ENCODE results near the gene GDPD2.

The GDPD2 gene

DNA sequence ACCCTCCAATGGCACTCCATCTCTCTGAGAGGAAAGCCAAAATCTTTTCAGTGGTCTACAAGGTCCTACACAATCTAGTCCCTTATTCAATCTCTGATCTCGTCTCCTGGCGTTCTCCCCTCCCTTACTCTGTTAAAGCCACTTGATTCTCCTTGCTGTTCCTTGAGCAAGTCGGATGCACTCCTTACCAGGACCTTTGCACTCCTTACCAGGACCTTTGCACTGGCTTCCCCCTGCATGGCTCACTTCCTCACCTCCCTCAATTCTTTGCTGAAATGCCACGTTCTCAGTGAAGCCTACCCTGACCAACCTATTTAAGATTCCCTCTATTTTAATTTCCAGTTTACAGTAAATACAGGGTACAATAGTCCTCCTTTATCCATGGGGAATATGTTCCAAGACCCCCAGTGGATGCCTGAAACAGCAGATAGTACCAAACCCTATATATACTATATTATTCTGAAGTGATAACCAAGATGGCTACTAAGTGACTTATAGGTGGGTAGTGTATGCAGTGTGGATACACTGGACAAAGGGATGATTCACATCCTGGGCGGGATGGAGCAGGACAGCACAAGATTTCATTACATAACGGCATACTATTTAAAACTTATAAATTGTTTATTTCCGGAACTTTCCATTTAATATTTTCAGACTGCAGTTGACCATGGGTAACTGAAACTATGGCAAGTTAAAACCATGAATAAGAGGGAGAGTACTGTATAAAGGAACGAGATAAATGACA, 15.0 kb downstream of the GDPD2 start:
- no peak for DNase-seq

DNA sequence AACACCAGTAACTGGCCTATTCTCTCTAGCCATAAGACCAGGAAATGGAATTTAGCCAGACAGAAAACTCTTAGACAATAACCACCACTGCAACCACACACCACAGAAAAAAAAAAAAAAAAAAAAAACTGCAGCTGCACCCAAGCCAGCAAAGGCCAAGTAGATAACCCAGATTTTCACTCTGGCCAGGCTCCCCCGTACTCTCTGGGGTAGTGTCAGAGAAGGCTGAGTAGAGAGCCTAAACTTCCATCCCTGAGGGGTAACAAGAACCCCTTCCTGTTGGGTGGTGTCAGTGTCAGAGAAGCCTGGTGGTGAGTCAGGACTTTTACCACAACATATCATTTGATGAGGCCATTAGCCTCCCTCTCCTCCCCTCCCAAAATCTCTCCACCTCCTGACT, 15.9 kb downstream of the GDPD2 start:
- no peak for DNase-seq

DNA sequence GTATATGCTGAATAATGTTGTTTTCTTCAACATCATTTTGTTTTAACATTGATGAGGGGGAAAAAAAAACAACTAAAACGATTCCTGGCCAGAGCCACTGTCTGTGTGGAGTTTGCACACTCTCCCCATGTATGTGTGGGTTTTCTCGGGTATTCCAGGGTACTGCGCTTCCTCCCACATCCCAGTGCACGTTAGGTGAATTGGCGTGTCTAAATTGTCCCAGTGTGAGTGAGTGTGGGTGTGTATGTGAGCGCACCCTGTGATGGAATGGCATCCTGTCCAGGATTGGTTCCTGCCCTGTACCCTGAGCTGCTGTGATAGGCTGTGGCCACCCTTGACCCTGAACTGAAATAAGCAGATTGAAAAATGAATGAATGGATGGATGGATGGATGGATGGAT, 19.1 kb downstream of the GDPD2 start:
- DNase-seq, result no peak

DNA sequence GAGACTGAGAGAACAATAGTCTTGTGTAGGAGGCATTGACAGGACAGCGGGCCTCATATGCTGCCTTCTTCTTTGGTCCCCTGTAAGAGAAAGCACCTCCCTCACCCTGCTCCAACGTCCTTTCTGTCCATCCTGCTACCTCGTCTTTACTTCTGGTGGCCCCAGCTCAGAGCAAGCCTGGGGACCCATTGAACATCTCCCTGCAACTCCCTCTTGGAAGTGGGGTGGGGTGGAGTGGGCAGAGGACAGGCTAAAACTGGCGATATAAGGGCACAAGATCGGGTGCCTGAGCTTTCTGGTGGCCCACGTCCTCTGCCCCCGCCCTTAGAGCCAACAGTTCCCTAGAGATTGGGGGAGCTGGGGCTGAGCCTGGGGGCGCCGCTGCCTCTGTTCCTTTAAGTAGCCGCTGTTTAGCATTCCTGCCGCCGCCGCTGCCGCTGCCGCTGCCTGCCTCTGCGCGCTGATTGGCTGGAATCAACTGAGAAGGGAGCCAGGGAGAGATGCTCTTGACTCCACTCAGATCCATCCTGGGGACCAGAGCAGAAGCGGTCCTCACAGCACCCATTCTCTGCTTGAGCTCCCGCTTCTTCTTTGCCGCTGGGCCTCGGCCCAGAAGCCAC, 21.3 kb downstream of the GDPD2 start, which contains the start of gene DLG3:
Gene DLG3, plus strand, starts transcription at position 510 of the 620 bp plus-strand sequence. CDS start 367 bp downstream, outside the sequence.
- no peak for DNase-seq

DNA sequence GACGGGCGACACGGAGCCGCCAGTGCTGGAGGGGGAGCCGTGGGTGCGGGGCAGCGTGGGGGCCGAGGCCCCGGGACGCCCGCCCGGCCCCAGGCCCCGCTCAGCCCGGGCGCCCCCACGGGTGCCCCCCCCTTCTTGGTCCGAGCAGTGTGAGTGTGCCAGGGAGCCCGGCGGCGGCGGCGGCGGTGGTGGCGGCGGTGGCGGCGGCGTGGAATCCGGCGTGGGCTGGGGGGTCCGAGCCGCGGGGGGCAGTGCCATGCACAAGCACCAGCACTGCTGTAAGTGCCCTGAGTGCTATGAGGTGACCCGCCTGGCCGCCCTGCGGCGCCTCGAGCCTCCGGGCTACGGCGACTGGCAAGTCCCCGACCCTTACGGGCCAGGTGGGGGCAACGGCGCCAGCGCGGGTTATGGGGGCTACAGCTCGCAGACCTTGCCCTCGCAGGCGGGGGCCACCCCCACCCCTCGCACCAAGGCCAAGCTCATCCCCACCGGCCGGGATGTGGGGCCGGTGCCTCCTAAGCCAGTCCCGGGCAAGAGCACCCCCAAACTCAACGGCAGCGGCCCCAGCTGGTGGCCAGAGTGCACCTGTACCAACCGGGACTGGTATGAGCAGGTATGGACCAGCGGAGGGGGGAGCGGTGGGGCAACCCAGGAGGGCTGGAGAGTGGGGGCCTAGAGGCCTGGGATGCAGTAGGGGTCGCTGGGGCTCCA, 22.0 kb downstream of the GDPD2 start:
- no peak for DNase-seq

DNA sequence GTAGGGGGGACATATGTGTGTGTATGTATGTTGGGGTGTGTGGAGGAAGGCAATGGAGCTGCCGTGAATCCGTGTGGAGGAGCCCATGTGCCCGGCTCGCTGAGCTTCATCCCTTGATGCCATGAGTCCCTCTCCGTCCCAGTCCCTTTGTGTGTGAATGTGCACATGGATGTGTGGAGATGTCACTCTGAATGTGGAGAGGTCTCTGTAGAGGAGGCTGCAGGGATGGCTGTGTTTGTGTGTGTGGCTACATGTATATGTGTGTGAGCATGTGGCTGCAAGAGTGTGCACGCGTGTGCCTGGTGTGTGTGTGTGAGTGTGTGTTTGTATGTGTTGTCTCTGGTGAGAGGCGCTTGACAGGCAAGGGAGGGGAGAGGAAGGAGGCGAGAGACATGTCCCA, 22.8 kb downstream of the GDPD2 start:
- DNase-seq, result no peak

DNA sequence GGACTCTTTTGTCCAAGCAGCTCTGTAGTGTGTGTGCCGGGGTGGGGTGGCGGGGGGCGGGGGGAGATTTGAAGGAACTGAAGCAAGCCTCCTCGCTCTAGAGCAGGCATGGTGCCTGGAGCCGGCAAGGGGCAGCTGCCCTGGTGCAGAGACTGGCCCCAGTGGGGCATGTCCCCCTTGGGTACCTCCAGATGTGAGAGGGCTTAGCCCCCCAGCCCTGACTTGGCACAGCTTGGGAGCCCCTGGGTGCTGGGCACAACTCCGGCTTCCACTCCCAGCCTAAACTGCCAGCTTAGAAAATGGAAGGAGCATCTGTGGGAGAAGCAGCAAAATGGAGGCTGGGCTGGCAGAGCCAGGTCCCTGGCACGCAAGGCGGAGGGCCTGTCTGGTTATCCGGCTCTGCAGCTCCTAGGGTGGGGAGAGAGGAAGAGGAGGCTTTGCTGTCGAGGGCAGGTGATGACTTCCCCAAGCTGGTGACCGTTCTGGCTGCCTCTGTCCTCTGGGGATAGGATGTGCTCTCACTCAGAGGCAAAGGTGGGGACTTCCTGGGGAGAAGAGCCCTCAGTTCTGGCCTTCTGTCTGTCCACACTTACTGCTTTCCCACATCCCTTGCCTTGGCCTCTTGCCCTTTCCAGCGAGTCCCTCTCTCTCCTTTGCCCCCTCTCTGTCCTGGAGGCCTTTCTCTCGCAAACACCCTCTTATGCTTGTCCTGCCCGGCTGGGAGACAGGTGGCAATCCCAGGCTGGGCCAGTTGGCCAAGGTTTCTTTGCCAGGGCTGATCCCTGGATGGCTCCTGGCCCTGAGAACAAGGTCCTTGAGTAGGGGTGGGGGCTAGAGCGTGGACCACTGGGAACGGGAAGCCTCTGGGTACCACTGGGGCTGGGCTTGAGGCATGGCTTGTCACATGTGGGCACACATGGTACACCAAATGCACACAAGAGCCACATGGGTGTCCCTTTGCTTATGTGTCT, 23.6 kb downstream of the GDPD2 start:
- no peak for DNase-seq

DNA sequence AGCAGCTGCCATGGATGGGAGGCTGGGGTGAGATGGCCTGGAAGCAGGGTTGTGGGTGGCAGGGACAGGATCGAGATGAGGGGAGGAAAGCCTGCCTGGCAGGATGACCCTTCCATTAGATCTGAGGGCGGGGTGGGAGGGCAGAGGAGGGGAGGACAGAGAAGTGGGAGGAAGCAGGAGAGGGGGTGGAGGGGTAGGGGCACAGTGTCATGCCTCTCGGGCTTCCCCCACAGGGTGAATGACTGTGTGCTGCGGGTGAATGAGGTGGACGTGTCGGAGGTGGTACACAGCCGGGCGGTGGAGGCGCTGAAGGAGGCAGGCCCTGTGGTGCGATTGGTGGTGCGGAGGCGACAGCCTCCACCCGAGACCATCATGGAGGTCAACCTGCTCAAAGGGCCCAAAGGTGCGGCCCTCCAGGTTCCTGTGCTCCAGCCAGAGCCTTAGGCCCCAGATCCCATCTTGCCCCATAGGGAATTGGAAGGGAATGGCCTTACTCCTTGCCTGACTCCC, 26.4 kb downstream of the GDPD2 start:
- DNase-seq, result no peak

DNA sequence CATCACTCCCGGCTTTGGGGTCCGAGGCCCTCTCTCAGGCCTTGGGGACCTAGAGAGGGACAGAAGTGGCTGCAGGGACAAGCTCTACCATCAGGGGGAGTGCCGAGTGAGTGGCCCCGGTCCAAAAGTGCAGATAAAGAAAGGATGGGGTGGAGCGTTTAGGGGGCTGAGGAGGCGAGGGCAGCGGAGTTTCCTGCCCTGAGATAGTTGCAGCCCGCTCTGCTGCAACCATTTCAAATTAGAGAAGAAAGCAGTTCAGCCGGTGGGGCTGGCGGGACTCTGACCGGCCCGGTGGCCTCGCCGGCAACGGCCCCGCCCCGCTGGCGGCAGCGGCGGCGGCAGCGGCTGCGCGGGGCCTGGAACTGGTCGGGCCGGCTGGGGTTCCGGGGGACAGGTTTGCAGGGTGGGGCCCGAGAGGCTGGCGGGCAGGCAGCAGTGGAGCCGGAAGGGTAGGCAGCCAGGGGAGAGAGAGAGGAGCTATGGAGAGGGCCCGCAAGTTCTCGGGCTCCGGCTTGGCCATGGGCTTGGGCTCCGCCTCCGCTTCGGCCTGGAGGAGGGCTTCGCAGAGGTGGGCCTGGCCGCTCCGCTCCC, 29.1 kb downstream of the GDPD2 start:
- DNase-seq, result peak; percentile 18

DNA sequence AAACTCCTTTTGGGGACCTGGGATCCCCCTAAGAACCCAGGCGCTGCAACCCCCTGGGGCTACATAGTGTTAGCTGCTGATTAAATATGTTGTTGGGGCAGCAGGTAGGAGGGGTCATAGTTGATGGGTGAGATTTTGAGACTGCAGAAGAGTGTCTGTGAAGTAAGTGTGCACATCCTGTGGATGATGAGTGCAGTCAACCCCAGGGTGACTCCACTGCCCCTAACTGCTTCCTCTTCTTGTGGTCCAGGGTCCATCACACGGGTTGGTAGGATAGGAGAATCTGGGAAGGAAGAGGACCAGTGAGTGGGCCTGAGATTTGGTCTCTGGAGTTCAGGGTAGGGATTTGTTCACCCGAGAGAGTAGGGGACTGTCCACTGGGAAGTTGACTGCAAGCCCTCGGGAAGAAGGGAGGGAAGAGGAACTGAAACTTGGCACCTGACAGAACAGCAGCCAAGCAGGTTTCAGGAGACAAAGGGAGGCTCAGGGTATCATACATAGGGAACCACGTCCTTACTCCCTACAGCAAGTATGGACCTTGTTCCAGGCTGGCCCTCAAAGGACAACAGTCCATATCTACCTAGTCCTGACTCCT, 30.0 kb downstream of the GDPD2 start:
- DNase-seq, result no peak

DNA sequence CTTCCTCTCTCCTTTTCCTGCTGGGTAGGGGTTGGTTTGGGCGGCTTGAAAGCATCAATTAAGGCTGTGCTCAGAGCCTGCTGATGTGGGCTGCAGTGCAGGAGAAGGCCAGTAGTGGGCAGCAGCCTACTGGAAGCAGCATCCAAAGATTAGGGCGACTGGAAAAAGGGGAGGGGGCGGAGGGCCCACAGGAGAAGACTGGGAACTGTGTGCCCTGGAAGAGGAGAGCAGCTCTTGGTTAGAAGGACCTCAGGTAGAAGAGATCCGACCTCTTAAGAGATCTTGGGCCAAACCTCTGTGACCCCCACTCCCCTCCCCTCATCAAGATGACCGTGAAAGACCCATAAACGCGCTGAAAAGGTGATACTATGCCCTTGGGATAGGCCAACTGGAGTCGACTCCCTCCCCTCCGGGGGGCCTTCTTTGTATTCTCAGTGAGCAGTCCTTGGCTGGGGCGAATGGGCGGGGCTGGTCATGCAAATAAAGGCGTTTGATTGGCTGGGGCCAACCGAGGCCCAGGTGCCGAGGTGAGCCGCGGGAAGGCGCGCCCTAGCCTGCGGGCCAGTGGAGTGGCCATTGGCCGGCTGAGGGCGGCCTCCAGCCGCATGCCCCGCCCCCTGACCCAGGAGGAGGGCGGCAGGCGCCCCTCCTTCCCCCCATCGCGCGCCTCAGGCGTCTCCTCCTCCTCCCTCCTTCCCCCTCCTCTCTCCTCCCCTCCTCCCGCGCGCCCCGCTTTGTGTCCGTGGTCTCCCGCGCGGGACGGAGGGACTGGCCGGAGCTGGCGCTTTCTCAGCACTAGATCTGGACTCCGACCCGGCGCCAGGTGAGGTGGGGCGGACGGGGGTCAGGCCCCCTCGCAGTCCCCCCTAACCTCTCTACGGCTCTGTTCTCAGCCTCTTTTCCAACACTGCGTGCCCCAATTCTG, 31.6 kb downstream of the GDPD2 start:
- peak; percentile 87 for DNase-seq

DNA sequence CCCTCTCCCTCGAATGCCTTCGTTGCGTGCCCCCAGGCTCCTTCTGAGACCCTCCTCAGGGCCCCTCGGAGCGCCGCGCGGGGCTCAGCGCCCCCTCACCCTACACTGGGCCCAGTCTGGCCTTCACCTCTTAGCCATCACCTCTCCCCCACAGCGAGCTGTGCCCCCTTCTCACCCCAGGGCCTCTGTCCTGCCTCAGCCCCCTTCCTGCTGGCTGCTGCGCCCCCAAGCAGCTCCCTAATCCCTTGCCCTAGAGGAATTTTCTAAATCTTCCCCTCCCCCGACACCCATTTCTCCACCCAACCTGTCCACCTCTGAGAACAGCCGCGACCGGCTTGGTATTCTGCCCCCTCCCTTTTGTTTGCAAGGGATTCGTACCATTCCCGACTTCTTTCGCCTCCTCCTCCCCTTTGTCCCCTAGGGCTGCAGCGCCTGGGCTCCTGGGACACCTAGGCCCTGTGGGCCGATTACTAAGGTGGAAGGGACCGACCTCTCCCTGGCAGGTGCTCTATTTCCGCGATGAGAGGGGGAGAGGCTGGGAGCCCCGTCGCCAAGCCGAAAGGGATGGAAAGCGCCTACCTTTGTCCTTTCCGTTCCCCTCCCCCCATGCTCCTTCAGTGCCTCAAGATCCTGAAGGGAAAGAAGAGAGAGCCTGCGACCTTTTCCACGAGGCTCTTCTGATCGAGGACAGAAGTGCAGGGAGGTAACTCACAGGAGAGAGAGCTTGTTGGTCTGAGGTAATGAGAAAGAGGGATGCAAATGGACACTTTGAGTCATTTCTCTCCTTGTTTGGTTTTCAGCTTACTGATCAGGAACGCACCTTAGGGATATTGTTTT, 32.5 kb downstream of the GDPD2 start:
- peak; percentile 16 for DNase-seq

DNA sequence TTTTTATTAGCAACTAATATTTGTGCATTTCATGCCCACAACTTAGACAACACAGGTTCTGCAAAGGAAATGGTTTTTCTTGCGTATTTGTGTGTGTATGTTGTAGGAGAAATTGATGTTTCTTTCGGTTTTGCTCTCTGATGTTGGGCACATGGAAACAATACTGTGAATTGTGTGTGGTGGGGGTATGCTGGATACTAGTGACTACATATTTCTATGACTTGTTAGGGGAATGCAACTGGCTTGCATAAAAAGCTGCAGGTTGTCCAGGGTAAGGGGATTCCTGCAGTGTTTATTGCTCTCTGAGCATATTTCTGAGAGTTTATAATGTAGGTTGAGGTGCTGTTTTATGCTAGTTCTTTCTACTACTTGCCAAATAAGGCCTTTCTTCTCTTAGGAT, 33.1 kb downstream of the GDPD2 start:
- no peak for DNase-seq

DNA sequence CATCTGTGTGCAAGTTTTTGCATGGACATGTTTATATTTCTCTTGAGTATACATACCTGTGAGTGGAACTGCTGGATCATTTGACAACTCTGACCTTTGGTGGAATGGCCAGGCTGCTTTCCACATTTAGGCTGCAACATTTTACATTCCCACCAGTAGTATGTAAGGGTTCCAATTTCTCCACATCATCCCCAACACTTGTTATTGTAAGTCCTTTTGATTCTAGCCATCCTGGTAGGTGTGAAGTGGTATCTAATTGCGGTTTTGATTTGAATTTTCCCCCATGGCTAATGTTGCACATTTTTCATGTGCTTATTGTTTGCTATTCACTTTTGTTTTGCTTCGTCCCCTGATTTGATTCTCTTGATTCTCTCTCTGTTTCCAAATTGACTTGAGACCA, 37.9 kb downstream of the GDPD2 start:
- DNase-seq, result no peak

DNA sequence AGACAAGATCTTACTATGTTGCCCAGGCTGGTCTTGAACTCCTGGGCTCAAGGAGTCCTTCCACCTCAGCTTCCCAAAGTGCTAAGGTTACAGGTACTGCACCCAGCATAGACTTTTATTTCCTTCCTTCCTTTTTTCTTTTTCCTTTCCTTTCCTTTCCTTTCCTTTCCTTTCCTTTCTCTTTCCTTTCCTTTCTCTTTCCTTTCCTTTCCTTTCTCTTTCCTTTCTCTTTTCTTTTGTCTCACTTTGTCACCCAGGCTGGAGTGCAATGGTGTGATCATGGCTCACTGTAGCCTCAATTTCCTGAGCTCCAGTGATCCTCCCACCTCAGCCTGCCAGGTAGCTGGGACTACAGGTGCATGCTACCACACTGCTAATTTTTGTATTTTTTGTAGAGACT, 40.9 kb downstream of the GDPD2 start:
- no peak for DNase-seq

DNA sequence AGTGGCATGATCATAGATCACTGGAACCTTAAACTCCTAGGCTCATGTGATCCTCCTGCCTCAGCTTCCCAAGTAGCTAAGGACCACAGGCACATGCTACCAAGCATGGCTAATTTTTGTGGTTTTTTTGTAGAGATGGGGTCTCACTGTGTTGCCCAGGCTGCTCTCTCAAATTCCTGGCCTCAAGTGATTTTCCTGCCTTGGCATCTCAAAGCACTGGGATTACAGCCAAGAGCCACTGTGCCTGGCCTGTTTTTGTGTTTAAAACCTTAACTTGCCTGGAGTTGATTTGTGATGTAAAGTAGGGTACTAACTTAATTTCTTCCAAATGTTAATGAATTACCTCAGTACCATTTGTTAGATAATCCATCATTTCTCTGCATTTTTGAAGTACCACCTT, 43.9 kb downstream of the GDPD2 start:
- no peak for DNase-seq

DNA sequence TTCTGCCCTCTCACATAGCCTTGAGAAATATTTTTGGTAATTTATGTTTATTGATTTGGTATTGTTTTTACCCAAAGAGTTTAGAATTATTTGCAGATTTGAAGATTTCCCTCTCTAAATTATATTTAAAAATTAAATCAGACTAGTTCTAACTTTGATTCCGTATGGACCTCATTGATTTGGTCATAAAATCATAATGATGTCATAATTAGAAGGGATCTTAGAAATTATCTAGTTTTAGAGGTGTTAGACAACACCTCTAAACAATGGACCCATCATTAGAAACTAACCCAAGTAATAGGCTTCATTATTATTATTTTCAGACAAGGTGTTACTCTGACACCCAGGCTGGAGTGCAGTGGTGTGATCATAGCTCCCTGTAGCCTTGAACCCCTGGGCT, 45.6 kb downstream of the GDPD2 start:
- DNase-seq, result no peak

DNA sequence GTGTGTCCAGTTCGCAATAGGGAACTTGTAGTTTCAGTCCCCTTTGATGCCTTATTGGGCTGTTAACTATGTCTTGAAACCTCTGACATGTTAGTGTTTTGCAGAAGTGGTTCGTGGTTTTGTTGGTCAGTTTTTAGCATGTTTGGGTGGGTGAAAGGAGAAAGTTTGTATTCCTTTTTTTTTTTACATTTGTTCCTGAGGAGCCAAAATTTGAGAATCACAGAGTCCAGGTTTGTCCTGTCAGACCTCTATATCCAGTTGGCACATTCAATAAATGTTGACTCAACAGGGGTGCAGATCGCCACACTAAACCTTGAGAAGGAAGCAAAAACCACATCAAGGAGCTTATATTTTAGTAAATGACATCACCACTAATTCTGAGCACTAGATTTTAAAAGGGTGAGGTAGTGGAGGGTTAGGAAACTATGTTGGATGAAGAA, 47.8 kb downstream of the GDPD2 start:
- DNase-seq, result no peak

DNA sequence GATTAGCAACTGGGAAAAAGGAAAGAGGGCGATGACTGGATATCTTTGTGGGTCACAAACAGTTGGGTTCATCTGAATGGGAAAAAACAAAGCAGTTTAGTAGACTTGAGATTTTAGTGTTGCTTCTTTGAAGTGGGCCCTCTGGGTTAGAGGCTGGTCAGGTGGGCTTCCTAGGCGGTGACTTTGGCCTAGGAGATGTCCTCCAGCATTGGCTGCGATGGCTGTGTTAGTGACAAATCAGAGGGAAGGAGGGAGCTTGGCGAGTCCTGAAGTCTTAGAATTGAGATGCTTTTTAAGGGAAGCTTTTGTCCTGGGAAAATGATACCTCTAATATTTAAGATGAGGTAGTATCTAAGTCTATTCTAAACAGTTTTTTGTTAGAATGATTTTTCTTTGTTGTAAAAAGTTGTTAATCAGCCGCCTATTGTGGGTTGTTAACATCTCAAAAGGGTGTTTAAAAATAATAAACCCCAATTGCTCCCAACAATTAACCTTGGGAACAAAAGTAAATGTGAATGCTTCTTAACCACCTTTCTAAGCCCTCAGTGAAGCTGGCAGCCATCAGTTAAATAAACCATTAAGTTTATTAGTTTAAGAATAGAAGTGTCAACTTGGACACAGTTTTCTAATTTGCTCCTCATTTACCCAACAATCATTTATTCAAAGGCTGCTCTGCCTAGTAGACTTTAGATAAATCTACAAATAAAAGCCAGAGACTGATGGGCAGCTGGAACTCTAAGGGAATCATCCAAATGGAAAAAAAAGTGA, 53.2 kb downstream of the GDPD2 start:
- no peak for DNase-seq

Measured in NCI-H1092 (cell line).